HG03103 (cell line): ENCODE measurements around the gene COPA.
A peak's percentile ranks its signal among the peaks of the same experiment; 100 is the strongest.

Experiments
- ATAC-seq: cut with Tn5 transposase; IDR thresholded peaks from one replicate; pipeline ENCODE4 v1.9.1; 2021; ENCODE audit warnings: low read depth; ENCODE audit not compliant: unreplicated experiment

Gene COPA

DNA sequence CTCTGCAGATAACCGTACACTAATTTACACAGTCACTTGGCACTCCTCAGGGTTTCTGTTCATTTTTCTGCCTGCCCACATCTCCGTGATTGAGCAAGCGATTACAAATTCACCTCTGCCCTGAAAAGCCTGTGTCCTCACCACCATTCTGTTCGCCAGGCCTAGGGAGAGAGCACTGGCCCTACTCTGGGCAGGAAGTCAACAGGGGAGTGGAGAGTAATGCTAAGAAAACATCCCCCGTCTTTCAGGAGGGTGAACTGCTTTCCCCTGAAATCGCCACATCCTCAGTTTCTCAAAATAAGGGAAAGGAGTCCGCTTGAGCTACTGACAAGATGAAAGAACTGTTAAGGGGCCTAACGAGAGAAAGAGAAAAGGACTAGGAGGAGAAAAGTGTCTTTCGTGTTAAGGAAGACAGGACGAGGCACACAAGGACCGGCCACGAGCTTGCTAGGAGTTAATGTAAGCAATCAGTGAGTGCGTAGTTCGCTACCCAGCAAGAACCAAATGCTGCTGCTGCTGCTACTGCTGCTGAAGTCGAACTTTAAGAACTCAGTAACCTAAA, 58.7 kb downstream of the COPA start:
- no peak for ATAC-seq

DNA sequence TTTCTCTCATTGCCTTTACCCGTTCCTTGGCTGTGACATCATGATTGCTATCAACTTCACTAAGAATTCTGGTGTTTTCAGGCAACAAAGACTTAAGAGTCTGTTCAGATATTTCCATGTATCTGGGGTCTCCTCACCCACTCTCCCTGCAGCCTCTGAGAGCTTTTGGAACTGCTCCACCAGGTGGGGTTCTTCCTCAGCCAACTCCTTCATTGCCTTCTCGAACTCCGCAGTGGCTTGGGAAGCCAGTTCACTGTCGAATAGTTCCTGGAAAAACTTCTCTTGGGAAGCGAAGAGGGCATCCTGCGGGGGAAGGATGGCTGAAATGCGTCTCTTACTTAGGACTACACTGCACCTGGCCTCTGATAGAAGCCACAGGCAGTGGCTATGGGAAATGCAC, 60.2 kb downstream of the COPA start:
- ATAC-seq, result no peak

DNA sequence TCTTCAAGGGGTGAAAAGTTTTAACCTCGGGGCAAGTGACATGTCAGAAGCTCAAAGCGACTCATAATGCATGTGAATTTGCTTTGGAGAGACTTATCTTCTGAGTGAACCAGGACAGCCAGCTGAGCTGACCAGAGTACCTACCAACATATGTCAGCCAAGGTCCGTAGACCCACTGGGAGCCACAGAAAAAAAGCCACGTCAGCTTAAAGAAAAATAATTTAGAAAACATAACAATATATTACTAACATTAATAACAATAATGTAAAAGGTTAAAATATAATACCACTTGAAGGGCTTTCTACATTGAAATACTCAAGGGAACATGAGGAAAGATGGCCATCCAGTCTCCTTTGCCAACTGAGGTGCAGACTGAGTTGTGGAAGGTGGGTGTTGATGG, 65.1 kb downstream of the COPA start:
- ATAC-seq, result no peak

DNA sequence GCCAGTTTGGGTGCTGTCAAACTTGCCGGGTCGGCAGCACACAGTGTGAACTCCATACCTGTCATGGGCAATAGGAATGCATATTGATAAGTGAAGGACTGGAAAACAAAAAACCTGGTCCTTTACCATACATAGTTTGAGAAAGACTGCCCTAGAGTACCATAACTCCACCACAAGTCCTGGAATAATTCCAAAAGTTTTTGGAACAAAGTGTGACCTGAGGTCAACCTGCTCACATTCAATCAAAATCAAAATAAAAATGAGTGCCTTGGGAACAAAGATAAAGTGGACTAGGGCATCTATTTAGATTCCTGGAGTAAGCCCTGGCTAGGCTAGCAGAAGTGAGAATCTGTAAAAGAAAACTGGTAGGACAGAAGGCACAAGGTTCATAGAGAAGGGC, 65.7 kb downstream of the COPA start:
- no peak for ATAC-seq

DNA sequence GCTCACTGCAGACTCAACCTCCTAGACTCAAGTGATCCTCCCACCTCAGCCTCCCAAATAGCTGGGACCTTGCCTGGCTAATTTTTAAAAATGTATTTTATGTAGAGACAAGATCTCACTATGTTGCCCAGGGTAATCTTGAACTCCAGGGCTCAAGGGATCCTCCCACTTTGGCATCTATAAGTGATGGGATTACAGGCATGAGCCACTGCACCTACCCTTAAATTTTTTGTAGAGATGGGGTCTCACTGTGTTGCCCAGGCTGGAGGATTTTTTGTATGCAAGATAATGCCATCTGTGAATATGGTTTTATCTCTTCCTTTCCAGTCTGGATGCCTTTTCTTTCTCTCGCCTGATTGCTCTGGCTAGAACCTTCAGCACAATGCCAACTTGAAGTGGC, 72.0 kb downstream of the COPA start:
- ATAC-seq, result no peak

DNA sequence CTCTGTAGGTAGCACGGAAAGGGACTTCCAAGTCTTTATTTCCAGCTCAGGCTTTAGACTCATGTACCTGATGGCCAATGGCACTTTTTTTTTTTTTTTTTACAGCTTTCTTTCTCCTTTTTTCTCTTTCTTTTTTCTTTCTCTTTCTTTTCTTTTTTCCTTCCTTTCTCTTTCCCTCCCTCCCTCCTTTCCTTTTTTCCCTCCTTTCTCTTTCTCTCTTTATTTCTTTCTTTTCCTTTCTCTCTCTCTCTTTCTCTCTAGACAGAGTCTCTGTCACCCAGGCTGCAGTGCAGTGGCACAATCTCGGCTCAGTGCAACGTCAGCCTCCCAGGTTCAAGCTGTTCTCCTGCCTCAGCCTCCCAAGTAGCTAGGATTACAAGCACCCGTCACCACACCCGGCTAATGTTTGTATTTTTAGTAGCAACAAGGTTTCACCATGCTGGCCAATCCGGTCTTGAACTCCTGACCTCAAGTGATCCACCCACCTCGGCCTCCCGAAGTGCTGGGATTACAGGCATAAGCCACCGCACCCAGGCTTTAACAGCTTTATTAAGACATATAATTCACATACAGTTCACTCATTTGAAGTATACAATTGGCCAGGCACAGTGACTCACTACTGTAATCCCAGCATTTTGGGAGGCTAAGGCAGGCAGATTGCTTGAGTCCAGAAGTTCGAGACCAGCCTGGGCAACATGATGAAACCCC, 75.6 kb downstream of the COPA start:
- no peak for ATAC-seq

DNA sequence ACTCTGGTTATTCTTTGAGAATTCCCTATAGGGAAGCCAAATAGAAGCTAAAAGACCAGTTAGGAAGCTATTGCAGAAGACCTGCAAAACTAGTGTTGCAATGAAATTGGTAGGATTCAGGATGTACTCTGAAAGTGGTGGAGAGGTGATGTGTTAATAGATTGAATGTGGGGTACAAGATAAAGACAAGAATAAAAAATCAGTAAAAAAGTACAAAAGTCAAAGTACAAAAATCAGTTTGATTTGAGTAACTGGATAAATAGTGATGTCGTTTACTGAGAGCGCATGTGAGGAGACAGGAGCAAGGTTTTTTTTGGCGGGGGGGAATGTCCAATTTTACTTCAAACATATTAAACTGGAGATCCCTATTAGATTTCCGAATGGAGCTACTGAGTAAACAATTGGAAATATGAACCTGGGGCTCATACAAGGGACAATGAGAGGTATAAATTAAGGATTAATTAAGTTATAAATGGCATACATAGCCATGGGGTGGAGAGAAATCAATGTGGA, 78.2 kb downstream of the COPA start:
- ATAC-seq, result no peak

DNA sequence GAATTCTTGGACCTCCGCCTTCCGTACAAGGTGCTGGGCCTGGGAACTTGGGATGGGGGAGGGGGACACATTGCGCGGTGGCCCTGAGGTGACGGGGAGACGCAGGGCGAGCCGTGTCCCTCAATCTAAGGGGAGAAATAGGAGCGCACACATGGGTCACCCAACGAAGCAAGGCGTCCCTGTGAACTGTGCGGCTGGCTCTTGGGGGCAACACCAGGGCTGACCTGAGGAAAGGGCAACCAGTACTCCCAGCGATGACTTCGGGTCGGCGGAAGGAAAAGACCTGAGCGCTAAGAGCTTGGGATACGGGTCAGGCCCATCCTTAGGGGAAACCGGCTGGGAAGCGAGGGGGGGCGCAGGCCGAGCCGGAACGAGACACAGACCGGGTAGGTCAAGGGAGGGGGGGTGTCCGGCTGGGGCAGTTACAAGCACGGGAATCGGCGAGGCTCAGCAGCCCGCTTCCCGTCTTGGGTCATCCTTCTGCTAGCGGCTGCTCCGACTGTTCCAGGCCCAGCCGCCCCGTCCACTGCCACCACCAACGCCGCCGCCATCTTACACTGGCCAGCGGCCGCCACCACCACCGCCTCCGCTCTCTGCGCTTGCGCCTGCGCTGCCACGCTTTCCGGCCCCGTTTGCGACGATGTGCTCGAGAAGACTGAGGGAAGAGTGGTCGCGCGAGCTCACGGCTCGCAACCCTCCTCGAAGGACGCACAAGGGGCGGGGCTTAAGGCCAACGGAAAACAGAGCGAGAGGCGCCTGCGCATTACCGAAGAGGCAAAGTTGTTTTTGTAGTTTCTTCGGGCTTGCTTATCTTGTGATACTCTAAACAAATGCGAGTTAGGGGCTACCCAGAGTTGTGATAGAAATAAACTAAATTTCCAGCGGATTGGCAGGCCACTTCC, 80.9 kb downstream of the COPA start, which contains the start of gene DCAF8:
TSS of gene DCAF8 (minus strand) at position 657 of the 902 bp plus-strand sequence. CDS start 18,541 bp downstream, outside the sequence.
- ATAC-seq, result peak; percentile 78

DNA sequence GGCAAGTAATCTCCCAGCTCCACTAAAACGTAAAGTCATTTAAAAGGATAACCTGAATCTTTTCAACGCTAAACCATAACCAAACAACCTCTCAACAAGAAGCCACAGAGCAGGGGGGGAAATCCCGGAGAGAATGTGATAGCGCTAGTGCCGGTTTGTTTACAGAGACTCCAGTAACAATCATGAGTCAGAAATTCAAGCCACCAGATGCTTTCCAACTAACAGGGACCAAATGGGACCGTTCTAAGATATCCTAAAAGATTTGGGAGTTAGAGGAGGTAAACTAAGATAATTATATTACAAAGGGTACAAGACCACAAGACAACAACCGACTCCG, 81.5 kb downstream of the COPA start:
- no peak for ATAC-seq

DNA sequence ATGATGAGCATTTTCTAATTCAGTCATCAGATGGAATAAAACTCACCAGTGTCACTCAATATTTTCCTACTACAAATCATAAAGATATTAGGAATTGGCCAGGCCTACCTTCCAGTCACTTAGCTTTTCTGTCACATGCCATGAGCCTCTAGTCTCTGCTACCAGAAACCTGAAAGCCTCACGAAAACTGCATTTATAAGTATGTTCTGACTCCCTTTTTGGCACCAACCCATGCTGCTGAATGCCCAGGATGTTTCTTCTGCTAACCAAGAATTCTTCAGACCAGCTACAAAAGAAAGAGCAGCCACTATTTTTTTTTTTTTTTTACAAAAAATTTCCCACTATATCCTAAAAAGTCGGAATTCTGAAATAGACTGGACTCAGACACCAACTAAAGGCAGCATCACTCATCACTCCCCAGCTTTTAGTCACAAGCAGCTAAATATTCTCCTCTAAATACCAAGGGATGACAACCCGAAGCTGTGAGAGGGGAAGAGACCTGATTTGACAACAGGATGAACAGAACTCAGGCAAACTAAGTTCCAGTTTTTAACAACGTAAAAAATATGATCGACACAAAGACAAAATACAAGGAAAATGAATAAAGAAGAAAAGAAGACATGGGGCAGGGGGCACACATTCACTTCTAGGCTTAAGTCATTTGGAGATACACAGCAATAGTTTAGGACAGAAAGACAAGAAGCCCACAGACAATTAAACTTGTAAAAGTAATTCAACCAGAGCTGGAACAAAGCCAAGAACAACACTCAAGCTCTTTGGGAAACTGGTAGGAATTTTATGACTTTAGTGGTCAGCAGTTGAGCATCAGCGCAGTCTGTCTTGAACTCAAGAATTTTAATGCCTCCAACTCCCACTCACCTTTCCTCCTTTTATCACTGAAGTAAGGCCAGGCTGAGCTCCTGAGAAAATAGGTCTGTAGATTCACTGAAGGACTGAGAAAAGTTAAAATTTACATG, 82.4 kb downstream of the COPA start:
- ATAC-seq, result no peak

DNA sequence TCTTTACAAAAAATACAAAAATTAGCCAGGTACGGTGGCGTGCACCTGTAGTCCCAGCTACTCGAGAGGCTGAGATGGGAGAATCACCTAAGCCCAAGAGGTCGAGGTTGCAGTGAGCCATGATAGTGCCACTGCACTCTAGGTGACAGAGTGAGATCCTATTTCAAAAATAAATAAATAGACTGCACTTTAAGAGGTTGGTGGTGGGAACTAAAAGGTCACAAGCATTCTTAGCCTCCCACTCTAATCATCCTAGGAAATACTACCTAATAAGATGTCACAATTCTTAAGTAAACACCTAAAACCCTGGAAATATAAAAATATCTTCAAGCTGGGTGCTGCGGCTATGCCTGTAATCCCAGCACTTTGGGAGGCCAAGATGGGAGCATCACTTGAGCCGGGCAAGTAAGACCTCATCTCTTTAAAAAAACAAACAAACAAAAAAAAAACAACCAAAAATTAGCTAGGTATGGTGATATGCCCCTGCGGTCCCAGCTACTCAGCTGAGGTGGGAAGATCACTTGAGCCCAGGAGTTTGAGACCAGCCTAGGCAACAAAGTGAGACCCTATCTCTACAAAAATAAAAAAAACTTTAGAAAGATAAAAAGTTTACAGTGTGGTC, 84.8 kb downstream of the COPA start:
- ATAC-seq, result no peak

DNA sequence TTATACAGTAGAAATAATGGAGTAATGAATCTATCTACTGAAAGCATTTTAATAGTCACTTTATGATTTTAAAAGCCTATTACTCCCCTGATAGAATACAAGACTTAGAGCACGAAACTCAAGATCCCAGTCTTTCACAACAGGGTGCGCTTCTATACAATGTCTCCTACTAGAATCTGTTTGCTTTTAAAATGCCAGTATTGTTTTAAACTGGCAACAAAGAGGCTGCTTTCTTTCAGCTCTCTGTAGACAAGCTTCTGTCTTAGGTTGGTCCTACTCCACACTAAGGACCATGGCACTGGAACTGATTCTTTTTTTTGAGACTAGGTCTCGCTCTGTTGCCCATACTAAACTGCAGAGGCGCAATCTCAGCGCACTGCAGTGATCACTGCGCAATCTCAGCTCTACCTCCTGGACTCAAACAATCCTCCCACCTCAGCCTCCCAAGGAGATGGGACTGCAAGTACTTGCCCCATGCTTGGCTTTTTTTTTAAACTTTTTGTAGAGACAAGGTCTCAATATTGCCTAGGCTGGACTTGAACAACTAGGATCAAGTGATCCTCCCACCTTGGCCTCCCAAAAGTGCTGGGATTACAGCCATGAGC, 85.5 kb downstream of the COPA start:
- ATAC-seq, result no peak

DNA sequence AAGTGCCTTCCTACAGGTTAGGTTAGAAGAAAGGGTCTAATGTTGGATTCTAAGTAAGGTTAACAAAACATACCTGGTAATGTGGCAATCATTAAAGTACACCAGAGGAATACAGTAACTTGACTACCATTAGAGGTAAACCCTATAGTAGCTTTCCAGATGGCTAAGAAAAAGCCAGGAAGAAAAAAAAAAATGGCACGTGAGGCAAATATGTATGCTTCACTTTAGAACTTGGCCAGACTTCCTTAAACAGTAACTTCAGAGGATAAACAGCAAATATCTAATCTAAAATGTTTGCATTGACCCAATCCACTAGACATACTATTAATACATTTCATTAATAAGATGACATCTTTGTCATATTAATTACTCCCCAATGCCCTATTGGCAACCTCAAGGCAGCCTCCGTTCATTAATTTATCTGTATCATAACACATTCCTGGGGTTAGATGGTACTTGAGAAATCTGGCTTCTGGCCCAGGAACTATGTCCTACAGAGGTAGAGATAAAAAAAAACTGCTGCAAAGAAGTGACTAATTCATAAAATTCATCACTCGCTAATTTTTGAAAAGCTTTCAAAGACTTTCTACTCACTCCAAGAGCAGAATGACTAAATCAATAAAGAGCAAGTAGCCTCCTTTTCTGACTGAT, 86.5 kb downstream of the COPA start:
- ATAC-seq, result no peak

DNA sequence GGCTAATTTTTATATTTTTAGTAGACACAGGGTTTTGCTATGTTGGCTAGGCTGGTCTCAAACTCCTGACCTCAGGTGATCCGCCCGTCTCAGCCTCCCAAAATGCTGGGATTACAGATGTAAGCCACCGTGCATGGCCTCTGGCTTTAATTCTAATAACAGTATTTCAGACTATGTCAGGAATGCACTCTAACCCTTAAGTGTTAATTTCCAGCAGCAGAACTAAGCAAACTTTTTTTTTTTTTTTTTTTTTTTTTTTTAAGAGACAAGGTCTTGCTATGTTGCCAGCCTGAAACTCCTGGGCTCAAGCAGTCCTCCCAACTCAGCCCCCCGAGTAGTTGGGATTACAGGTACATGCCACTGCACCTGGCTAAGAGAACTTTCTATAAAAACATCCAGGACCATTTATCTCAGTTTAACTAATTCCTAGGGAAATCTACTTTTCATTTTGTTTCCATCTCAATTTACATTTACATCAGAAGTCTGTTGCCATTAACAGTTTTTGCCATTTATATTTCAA, 87.2 kb downstream of the COPA start:
- no peak for ATAC-seq

DNA sequence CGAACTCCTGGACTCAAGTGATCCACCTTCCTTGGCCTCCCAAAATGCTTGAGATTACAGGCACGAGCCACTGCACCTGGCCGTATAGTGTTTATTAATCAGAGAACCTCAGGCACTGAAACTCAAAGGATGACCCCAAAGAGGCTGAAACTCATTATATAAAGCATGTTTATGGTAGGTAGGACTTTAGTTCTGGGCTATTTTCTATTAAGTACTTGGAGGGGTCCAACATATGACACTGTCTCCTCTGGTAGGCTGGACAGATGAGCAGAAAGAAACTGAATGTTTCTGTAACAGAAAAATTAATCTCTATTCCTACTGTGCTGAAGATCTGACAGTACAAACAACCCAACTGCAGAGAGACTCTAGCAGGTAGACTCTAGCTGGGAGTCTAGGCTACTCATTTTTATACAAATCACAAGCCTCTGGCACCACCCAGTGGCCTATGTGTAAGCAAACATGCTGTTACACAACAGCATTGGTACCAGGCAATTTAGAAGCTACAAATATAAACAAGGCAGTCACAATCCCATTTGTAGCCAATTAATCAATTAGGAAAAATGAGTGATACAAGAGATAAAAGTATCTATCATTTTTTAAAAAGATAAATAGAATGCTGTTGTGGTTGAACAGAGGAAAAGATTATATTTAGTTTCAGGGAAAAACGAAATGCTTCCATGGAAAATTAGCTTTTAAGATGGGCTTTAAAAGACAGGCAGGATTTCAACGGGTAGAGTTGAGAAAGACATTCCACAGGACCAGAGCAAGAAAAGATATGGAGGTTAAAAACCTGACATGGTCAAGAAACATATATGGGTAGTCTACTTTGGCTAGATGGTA, 91.1 kb downstream of the COPA start:
- ATAC-seq, result peak; percentile 86

DNA sequence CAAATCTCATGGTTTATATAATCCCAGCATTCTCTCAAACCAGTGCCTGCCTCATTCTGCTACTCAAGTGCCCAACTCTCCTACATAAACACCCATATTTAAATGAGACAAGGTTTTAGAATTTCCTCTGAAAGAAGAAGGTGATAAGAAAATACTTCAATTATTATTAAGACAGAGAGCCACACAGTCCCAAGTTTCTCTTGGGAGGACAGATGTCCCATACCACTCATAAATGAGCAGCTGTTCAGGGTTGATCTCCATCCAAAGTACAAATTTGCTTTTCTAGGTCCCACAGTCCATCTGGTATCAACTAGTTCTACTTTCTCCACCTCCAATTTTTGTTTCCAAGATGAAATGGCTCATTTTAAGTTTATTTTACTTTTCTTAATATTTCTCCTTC, 92.0 kb downstream of the COPA start:
- ATAC-seq, result no peak

DNA sequence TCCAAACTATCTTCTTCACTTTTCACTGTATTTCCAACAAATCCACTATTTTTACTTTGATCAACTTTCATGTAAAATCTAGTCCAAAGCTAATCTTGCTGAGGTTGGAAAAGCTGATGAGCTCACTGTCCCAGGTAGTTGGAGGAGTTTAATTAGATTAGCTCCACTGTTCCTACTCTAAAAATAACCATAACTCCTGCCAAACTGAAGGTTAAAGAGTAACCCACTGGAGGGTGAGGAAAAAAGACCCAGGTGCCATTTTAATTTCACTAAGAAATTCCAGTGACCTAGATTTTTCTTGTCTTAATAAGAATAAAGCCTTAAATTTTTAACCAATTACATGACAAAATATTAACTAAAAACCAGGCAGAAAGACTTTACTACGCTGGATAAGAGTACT, 96.0 kb downstream of the COPA start:
- ATAC-seq, result no peak

DNA sequence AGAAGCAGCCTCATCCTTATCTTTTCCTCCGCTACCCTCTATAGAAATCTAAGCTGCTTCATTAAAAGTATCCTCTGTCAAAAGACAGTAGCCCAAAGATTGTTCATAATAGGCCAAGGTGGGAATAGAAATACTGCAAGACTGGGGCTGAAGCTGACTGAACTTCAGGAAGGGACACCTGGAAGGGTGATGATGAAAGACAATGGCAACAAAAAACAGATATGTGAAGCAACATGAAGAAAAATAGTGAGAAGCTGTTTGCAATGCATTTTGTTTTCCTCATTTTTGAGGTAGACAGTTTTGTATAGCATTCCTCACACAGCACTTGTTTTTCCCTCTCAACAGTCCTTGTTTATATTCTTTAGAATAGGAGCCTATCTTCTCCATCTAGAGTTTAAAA, 97.6 kb downstream of the COPA start:
- no peak for ATAC-seq
